ENCODE data around the gene UBE2G2. TPM values are rescaled to one million over a fixed set of nuclear protein-coding genes. Genes with fewer than 3 reads are reported as not detected.

UBE2G2 gene
- total RNA-seq, 2 donors from 2014 or later, result 46.9 to 75.7 TPM

- no peak for DNase-seq (ENCODE audit: low spot score)
- Histone ChIP-seq H3K27ac (no peak overlapping the region), H3K27me3 (replicated peaks; ENCODE audit: insufficient read depth) (no peaks in the 10 kb centered on the region), H3K4me3 (no peak overlapping the region), H3K9me3 (no peaks in the 10 kb centered on the region), H3K36me3 (no peaks in the 10 kb centered on the region), H3K4me1 (replicated peaks) (peaks cover 3% of the 10 kb centered on the region)
- 67% methylated on average over 11 of the region's 11 CpGs for WGBS
- TF ChIP-seq POLR2AphosphoS5 (IDR thresholded peaks at IDR 0.05) (no peak), CTCF (IDR thresholded peaks at IDR 0.05) (no peak), POLR2A (IDR thresholded peaks at IDR 0.05) (no peak)
- intact Hi-C loops (cut with DNase I), result no loop called here
Observed at GRCh38 chr21:44840771-44841170, 39.2 kb upstream of the UBE2G2 start.

- WGBS, result 95% methylated on average over 8 of the region's 9 CpGs
- Histone ChIP-seq H3K27me3 (replicated peaks; ENCODE audit: insufficient read depth) (no peaks in the 10 kb centered on the region), H3K4me3 (no peak overlapping the region), H3K4me1 (replicated peaks) (no peaks in the 10 kb centered on the region), H3K36me3 (no peaks in the 10 kb centered on the region), H3K27ac (no peak overlapping the region), H3K9me3 (no peaks in the 10 kb centered on the region)
- no peak for DNase-seq (ENCODE audit: low spot score)
- TF ChIP-seq POLR2AphosphoS5 (IDR thresholded peaks at IDR 0.05) (no peak), POLR2A (IDR thresholded peaks at IDR 0.05) (no peak), CTCF (IDR thresholded peaks at IDR 0.05) (no peak)
- intact Hi-C loops (cut with DNase I), result no loop called here
Observed at GRCh38 chr21:44838951-44839350, 37.3 kb upstream of the UBE2G2 start.

GRCh38 chr21:44838039-44838895, 36.6 kb upstream of the UBE2G2 start:
- TF ChIP-seq CTCF (IDR thresholded peaks at IDR 0.05), result no peak
- TF ChIP-seq POLR2AphosphoS5 (IDR thresholded peaks at IDR 0.05), result no peak
- TF ChIP-seq POLR2A (IDR thresholded peaks at IDR 0.05), result no peak
- WGBS, result 83% methylated on average over 30 of the region's 30 CpGs
- H3K9me3 ChIP-seq, result no peaks in the 10 kb centered on the region
- no peaks in the 10 kb centered on the region for H3K4me1 ChIP-seq (replicated peaks)
- intact Hi-C loops (cut with DNase I), result no loop called here
- no peaks in the 10 kb centered on the region for H3K36me3 ChIP-seq
- no peak overlapping the region for H3K27ac ChIP-seq
- H3K27me3 ChIP-seq (replicated peaks; ENCODE audit: insufficient read depth), result no peaks in the 10 kb centered on the region
- DNase-seq (ENCODE audit: low spot score), result no peak
- no peak overlapping the region for H3K4me3 ChIP-seq

DNA sequence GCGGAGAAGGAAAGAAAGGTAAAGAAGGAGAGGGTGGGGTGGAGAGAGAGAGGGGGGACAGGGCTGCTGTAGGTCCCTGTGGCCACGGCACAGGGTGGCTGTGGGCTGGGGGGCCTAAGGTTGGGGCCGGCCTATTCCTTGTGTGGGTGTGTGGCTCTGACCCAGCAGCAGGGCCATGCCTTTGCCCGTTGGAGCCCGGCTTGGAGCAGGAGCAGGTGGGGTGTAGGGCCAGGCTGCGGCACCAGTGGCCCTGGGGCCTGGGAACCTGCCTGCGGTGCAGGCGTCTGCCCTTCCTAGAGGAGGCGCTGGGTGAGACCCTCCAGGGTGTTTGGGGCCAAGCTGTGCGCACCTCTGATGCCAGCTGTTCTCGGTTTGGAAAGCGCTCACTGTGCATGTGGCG, 35.9 kb upstream of the UBE2G2 start:
- DNase-seq (ENCODE audit: low spot score), result no peak
- WGBS, result 91% methylated on average over 13 of the region's 13 CpGs
- H3K9me3 ChIP-seq, result no peaks in the 10 kb centered on the region

More for the DNA sequence above, 35.9 kb upstream of the UBE2G2 start:
- no peak overlapping the region for H3K27ac ChIP-seq
- H3K4me1 ChIP-seq (replicated peaks), result no peaks in the 10 kb centered on the region
- intact Hi-C loops (cut with DNase I), result no loop called here
- TF ChIP-seq POLR2AphosphoS5 (IDR thresholded peaks at IDR 0.05) (no peak), CTCF (IDR thresholded peaks at IDR 0.05) (no peak), POLR2A (IDR thresholded peaks at IDR 0.05) (no peak)
- no peaks in the 10 kb centered on the region for H3K36me3 ChIP-seq
- H3K4me3 ChIP-seq, result no peak overlapping the region
- H3K27me3 ChIP-seq (replicated peaks; ENCODE audit: insufficient read depth), result no peaks in the 10 kb centered on the region

Data from prostate gland (tissue), 2 donors.